SK-N-MC (cell line): Measurements from ENCODE around the gene ERBB4.

ENCODE experiments used
- EZH2 ChIP-seq: fragments of 200-600 bp; sonication (generic); IDR thresholded peaks from one replicate; pipeline ENCODE4 v1.6.1; 2017; ENCODE audit warnings: antibody characterized with exemption
- POLR2AphosphoS5 ChIP-seq: IDR thresholded peaks from 2 replicates; pipeline ENCODE4 v1.6.1; 2012; ENCODE audit warnings: mild to moderate bottlenecking, low read depth, low read length, borderline replicate concordance

- no peak for TF ChIP-seq EZH2
- TF ChIP-seq POLR2AphosphoS5, result no peak
Observed at GRCh38 chr2:212580117-212580516, 41.5 kb upstream of the ERBB4 start.
